Fibroblast of lung (primary cell): Measurements from ENCODE around the gene MIEN1. TPM values are rescaled to one million over a fixed set of nuclear protein-coding genes. Genes with fewer than 3 reads are reported as not detected.

Source experiments
- DNase-seq, 2 donors: peaks; one replicate each; pipeline versions ENCODE4 v3.0.0 to v3.0.0-alpha.2; 2010; ENCODE audit warnings: low read depth in 2 of 2
- H2AFZ ChIP-seq: 2 replicates; pipeline ENCODE4 v1.5.1; 2012; ENCODE audit warnings: low read length, control low read depth, inconsistent platforms
- H3K27ac ChIP-seq: 2 replicates; pipeline ENCODE4 v1.5.1; 2011; ENCODE audit warnings: low read length, control low read depth; ENCODE audit not compliant: insufficient read depth
- H3K27me3 ChIP-seq: 2 replicates; pipeline ENCODE4 v1.5.1; 2011; ENCODE audit warnings: mild to moderate bottlenecking, low read length; ENCODE audit not compliant: control insufficient read depth, insufficient read depth
- H3K36me3 ChIP-seq: 2 replicates; pipeline ENCODE4 v1.5.1; 2011; ENCODE audit warnings: low read length; ENCODE audit not compliant: control insufficient read depth, insufficient read depth
- H3K4me1 ChIP-seq: 2 replicates; pipeline ENCODE4 v1.5.1; 2011; ENCODE audit warnings: low read length; ENCODE audit not compliant: control insufficient read depth, insufficient read depth; ENCODE audit errors: extremely low read depth
- H3K4me2 ChIP-seq: 2 replicates; pipeline ENCODE4 v1.5.1; 2011; ENCODE audit warnings: low read length, control low read depth; ENCODE audit not compliant: insufficient read depth; ENCODE audit errors: extremely low read depth
- H3K4me3 ChIP-seq, 4 experiments: fragments of 200-600 bp in 1 of 4; sonication (generic) in 1 of 4; replicated peaks in 1 of 4; 2 replicates each; pipeline ENCODE4 v1.5.1; 2011 to 2016; ENCODE audit warnings: low read length in 4 of 4, low read depth in 3 of 4, mild to moderate bottlenecking in 3 of 4, control low read depth in 2 of 4, inconsistent platforms in 1 of 4, mixed read lengths in 1 of 4; ENCODE audit not compliant: insufficient read depth in 1 of 4; ENCODE audit errors: control extremely low read depth in 1 of 4
- H3K79me2 ChIP-seq: 2 replicates; pipeline ENCODE4 v1.5.1; 2012; ENCODE audit warnings: mild to moderate bottlenecking, low read length, inconsistent platforms; ENCODE audit not compliant: control insufficient read depth, insufficient read depth
- H3K9ac ChIP-seq: 2 replicates; pipeline ENCODE4 v1.5.1; 2011; ENCODE audit warnings: mild to moderate bottlenecking, low read length, control low read depth; ENCODE audit not compliant: insufficient read depth
- H3K9me3 ChIP-seq: 2 replicates; pipeline ENCODE4 v1.5.1; 2012; ENCODE audit warnings: low read depth, low read length; ENCODE audit not compliant: control insufficient read depth, insufficient read depth
- H4K20me1 ChIP-seq: 2 replicates; pipeline ENCODE4 v1.5.1; 2011; ENCODE audit warnings: low read length; ENCODE audit not compliant: control insufficient read depth, insufficient read depth; ENCODE audit errors: extremely low read depth
- CTCF ChIP-seq, 2 donors: IDR thresholded peaks in 1 of 2; conservative IDR thresholded peaks in 1 of 2; 1 replicate in 1 of 2; 2 replicates in 1 of 2; pipeline ENCODE4 v1.5.1; 2011 to 2012; ENCODE audit warnings: low read length in 2 of 2, control low read depth in 1 of 2, inconsistent platforms in 1 of 2, low read depth in 1 of 2, mild to moderate bottlenecking in 1 of 2
- EZH2 ChIP-seq: IDR thresholded peaks from 2 replicates; pipeline ENCODE4 v1.5.1; 2012; ENCODE audit warnings: low read length, control low read depth, mild to moderate bottlenecking; ENCODE audit errors: missing control alignments
- polyA plus RNA-seq, 2 donors: library from polyadenylated mRNA; depleted of rRNA in 1 of 2; stranded (reverse) in 1 of 2; unstranded in 1 of 2; fragments of >200 nt; gene quantifications; 2 replicates each; pipeline ENCODE4 v1.2.1, GENCODE V29; 2011 to 2012; ENCODE audit warnings: missing spikeins in 1 of 2
- total RNA-seq: library from RNA; depleted of rRNA; stranded (reverse); fragments of >200 nt; gene quantifications from 2 replicates; pipeline ENCODE4 v1.2.1, GENCODE V29; 2014

The MIEN1 gene
- total and polyA plus RNA-seq, 2 donors (not counting 1 experiment from before 2014, with no cell fraction given), result 25.6 to 58.0 TPM

- Histone ChIP-seq H3K4me1 (peaks cover 6% of the 10 kb centered on the region), H3K36me3 (no peaks in the 10 kb centered on the region), H3K9ac (no peak overlapping the region), H2AFZ (no peak overlapping the region), H3K9me3 (no peaks in the 10 kb centered on the region), H3K27me3 (peaks cover 2% of the 10 kb centered on the region), H3K79me2 (no peaks in the 10 kb centered on the region), H4K20me1 (no peaks in the 10 kb centered on the region), H3K4me2 (no peak overlapping the region), H3K27ac (no peak overlapping the region), H3K4me3 (no peak overlapping the region)
- TF ChIP-seq EZH2 (no peak), CTCF (conservative IDR thresholded peaks at IDR 0.05 in 1 of 2, IDR thresholded peaks at IDR 0.05 in 1 of 2; ENCODE audit: low read depth in 1 of 2, low read length in 2 of 2) (no peak)
- no peak for DNase-seq
Measured at GRCh38 chr17:39744836-39745215, 14.5 kb upstream of the MIEN1 start.

DNA sequence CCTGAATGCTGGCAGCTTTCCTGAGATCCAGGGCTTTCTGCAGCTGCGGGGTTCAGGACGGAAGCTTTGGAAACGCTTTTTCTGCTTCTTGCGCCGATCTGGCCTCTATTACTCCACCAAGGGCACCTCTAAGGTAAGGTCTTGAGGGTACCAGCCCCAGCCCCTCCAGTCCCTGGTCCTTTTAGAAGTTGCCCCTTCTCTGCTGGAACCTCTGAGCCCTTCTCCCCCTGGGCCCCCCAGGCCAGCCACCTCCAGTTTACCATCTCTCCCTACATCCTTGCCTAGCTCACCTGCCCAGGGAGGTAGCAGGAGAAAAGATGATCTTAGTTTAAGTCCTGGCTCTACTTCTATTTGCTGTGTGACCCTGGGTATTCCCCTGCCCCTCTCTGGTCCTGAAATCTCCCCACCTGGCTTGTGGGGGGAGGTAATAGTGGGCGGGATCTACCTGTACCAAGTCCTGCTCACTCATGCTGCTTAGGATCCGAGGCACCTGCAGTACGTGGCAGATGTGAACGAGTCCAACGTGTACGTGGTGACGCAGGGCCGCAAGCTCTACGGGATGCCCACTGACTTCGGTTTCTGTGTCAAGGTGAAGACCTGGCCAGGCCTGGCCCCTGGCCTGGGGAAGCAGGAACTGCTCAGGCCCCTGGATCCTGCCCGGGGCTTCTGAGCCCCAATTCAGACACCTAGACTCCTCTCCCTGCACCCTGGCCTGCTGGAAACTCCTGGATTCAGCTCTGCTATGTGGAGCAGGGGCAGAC lies 13.9 kb upstream of the MIEN1 start:
- no peak for DNase-seq
- Histone ChIP-seq H3K79me2 (no peaks in the 10 kb centered on the region), H4K20me1 (no peaks in the 10 kb centered on the region), H3K4me2 (no peak overlapping the region), H3K27me3 (peaks cover 2% of the 10 kb centered on the region), H3K9ac (no peak overlapping the region), H3K36me3 (no peaks in the 10 kb centered on the region), H2AFZ (no peak overlapping the region), H3K4me3 (no peak overlapping the region), H3K4me1 (peaks cover 8% of the 10 kb centered on the region), H3K27ac (no peak overlapping the region), H3K9me3 (no peaks in the 10 kb centered on the region)
- TF ChIP-seq CTCF (conservative IDR thresholded peaks at IDR 0.05 in 1 of 2, IDR thresholded peaks at IDR 0.05 in 1 of 2; ENCODE audit: low read depth in 1 of 2, low read length in 2 of 2) (no peak), EZH2 (no peak)

GRCh38 chr17:39742856-39743436 lies 12.6 kb upstream of the MIEN1 start:
- H3K36me3 ChIP-seq, result no peaks in the 10 kb centered on the region
- TF ChIP-seq CTCF (conservative IDR thresholded peaks at IDR 0.05 in 1 of 2, IDR thresholded peaks at IDR 0.05 in 1 of 2; ENCODE audit: low read depth in 1 of 2, low read length in 2 of 2), result no peak
- TF ChIP-seq EZH2, result no peak
- H3K4me1 ChIP-seq, result peaks cover 8% of the 10 kb centered on the region

More at GRCh38 chr17:39742856-39743436, 12.6 kb upstream of the MIEN1 start:
- Histone ChIP-seq H3K9ac (no peak overlapping the region), H3K27ac (no peak overlapping the region), H3K27me3 (peaks cover 6% of the 10 kb centered on the region), H4K20me1 (no peaks in the 10 kb centered on the region), H3K9me3 (no peaks in the 10 kb centered on the region), H3K4me3 (no peak overlapping the region), H2AFZ (no peak overlapping the region), H3K79me2 (no peaks in the 10 kb centered on the region), H3K4me2 (no peak overlapping the region)
- no peak for DNase-seq
